ENCODE measurements around the gene PHEX. TPM values are rescaled to one million over a fixed set of nuclear protein-coding genes. Genes with fewer than 3 reads are reported as not detected.

The PHEX gene
- polyA plus RNA-seq (2012; ENCODE audit: insufficient read depth, insufficient read length) = not detected

DNA sequence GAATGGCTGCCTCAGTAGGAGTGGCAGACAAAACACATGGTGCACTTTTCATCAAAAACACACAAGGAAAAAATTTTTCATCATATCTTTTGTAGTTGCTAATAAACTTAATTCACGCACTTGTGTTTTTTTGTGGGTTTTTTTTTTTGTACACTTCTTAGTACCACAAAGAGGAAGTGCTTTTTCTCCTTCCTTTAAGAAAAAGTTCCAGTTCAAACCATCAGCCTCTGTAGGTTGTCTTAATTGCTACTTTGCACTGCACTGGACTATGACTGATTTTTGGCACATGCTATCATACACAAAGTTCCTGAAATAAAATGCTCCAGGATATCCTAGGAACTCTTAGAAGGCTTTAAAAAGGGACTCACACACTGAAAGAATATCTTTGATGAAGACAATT lies at the start of gene PHEX:
Gene PHEX, plus strand, starts transcription at position 242 of the 400 bp plus-strand sequence. CDS start 681 bp downstream, outside the sequence.
- DNase-seq (ENCODE audit: low read depth, low spot score) = no peak
- no peak within 1 kb of the TSS for H3K4me3 ChIP-seq (ENCODE audit: low read length)

DNA sequence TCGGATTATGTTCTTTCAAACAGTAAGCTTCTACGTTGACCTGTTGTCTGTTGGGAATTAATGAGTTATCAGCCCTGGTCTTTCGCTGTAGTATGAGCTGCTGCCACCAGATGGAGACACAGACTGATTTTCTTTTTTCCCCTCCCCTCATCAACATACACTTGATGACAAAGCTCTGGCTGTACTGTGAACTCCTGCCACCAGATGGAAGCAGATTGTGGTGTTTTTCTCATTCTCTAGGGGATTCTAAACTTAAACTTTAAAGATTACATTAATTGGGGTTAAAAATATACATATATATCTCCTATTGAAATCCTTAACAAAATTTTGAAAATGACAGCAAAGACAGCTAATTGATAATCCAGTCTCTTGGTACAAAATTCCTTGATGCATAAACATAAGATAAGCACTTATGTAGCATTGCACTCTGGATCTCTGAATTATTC lies 46.8 kb upstream of the PHEX start:
- DNase-seq (ENCODE audit: low read depth, low spot score) = peak; percentile 67
- H3K4me3 ChIP-seq (ENCODE audit: low read length) = no peak overlapping the region

DNA sequence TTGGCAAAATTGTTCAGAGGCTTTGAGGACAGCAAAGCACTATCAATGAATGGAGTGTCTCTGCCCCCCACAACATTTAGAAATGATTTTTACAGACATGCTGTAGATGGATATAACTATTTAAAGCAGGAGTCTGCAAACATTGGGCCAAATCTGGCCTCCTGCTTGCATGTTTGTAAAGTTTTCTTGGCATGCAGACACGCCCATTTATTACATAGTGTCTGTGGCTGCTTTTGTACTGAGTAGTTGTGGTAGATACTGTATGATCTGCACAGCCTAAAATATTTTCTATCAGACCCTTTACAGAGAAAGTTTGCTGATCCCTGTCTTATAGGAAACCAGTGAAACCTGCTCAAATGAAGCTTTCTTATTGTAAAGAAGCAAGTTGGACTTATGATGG lies 45.5 kb upstream of the PHEX start:
- no peak for DNase-seq (ENCODE audit: low read depth, low spot score)
- no peak overlapping the region for H3K4me3 ChIP-seq (ENCODE audit: low read length)

DNA sequence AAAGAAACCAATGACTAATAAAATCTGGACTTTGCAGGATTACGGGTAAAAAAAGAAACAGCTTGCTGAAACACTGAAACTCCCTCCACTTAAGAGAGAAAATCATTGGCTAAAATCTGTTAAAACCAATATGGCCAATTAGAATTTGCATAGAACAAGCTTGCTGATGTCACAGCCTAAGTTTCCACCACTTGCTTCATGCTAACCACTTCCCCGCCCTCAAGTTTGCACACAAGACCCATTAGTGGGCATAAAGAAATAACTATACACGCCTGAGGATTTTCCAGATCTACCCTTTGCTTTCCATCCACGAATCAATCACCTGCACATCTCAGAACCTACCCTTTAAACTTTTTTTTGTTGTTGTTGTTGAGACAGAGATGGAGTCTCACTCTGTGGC lies 42.7 kb upstream of the PHEX start:
- DNase-seq (ENCODE audit: low read depth, low spot score) = no peak

DNA sequence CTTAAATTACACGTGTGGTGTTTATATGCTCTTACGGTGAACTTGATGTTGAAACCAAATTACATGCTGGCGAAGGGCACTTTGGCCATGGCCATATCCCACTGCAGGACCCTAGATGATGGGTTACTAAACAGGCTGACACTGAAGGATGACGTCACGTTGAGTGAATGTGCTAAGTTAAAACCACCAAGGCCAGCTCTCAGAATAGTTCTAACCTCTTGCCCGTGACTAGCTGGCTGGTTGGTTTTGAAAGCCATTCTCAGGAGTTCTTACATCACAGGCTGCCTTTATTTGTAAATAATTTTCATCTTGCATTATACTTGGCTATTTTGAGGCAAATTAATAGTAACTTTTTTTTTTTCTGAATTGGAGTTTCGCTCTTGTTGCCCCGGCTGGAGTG lies 41.3 kb upstream of the PHEX start:
- no peak overlapping the region for H3K4me3 ChIP-seq (ENCODE audit: low read length)
- DNase-seq (ENCODE audit: low read depth, low spot score) = no peak

More for the DNA sequence above, 42.7 kb upstream of the PHEX start:
- no peak overlapping the region for H3K4me3 ChIP-seq (ENCODE audit: low read length)

DNA sequence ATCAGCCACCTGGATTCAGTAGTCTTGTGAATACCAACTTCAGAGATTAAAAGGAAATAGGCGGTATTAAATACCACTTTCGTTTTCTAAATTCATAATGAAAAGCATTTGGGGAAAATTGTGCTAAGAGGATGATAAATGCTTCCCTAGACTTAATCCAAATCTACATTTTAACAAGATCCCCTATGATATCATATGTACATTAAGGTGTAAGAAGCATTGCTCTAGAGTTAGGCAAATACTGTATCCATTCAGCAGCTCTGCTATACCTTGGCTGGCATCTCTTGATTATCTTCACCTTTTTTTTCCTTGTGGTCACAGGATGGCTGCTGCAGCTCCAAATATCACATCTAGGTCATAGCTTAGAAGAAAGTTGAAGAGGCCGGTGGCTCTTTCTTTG lies 40.6 kb upstream of the PHEX start:
- H3K4me3 ChIP-seq (ENCODE audit: low read length) = no peak overlapping the region
- no peak for DNase-seq (ENCODE audit: low read depth, low spot score)

DNA sequence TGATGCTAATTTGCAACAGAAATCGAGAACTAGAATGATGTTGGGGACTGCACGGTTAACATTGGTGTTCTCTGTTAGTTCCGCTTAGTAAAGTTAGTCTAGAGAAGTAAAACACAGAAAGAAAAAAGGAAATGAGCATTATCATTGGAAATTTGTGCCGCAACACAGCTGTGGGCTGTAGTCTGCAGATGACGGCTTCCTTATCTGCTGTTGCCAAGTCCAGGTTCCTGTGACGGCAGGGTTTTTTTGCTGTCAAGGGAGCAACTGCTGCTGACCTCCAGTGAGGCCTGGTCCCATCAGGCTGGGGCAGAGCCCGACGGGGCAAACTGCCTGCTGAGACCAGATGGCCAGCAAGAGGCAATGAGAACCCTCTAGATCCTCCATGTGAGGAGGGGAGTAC lies 38.9 kb upstream of the PHEX start:
- DNase-seq (ENCODE audit: low read depth, low spot score) = no peak

DNA sequence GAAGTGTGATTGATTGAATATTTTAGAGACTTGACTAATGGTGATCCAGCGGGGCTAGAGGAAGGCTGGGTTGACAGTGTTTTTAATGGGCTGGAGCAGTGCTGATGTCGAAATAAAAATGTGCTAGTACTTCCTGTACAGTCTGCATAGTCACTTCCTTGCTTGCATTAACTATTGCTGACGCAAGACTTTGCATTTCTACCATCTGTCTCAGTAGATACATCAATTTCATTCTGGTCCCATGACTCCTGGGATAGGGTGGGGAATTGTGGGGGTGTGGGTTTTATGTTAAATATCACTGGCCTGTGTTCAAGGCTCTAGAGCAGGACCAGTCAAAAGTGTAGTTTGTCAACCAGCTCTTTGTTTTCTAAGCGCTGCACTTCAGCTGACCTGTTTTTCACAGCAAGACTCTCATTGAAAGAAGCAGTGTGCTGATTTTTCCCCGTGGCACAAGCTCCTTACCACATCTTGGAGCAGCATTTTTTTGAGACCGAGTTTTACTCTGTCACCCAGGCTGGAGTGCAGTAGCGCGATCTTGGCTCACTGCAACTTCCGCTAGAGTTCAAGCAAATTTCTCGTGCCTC lies 35.2 kb upstream of the PHEX start:
- H3K4me3 ChIP-seq (ENCODE audit: low read length) = no peak overlapping the region
- peak; percentile 5 for DNase-seq (ENCODE audit: low read depth, low spot score)

More for the DNA sequence above, 38.9 kb upstream of the PHEX start:
- no peak overlapping the region for H3K4me3 ChIP-seq (ENCODE audit: low read length)

DNA sequence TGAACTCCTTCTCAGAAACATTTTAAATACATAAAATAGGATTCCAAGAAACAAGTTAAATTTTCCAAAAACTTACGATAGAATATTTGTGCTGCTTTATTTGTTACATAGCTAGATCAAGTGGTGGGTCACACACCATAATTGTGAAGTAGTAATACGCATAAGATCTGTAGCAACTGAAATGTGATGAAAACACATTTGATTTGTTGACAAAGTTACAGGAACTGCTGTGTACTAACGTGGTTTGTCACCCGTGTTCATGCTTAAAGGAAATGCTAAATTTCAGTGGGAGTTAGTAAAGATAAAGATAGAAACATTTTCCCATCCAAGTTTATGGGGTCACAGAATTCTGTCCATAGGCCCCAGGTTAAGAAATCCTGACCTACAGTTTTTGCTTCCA lies 34.1 kb upstream of the PHEX start:
- DNase-seq (ENCODE audit: low read depth, low spot score) = no peak
- H3K4me3 ChIP-seq (ENCODE audit: low read length) = no peak overlapping the region

DNA sequence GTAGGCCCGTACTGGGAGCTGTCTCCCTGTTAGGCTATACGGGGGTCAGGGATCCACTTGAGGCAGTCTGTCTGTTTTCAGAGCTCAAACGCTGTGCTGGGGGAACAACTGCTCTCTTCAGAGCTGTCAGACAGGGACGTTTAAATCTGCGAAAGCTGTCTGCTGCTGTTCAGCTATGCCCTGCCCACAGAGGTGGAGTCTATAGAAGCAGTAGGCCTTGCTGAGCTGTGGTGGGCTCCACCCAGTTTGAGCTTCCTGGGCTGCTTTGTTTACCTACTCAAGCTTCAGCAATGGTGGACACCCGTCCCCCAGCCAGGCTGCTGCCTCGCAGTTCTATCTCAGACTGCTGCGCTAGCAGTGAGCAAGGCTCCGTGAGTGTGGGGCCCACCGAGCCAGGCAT lies 27.3 kb upstream of the PHEX start:
- no peak for DNase-seq (ENCODE audit: low read depth, low spot score)
- no peak overlapping the region for H3K4me3 ChIP-seq (ENCODE audit: low read length)

DNA sequence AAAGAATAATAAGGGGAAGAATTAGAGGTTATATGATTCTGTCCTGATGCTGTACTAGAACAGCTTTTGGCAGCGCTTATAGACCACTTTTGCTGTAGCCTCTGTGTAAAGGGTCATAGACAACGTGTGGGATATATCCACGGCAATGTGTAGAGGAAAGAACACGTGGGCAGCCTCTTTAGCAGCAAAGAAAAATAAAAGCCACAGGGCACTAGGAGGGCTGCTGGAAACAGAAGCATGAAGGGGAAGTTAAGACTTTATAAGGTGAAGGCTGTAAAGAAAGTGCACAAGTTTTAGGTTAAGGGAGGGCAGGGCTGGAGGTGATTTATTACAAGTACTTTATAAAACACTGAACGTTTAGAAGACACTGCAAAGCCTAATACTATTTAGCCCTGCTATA lies 20.1 kb upstream of the PHEX start:
- H3K4me3 ChIP-seq (ENCODE audit: low read length) = no peak overlapping the region
- no peak for DNase-seq (ENCODE audit: low read depth, low spot score)

DNA sequence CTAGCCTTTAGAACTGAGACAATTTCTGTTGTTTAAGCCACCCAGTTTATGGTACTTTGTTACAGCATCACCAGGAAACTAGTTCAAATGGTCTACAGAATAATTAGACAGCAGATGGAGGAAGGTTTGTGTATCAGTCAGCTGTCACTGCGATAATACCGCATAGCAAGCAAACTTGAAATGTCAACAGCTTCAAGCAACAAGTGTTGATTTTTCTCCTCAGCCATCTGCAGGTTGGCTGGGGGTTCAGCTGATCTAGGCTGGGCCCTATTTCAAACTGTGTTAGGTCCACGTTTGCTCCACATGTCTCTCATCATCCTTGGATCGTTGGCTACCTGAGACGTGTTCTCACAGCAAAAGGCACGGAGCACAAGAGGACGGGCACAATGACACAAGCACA lies 19.2 kb upstream of the PHEX start:
- no peak for DNase-seq (ENCODE audit: low read depth, low spot score)
- H3K4me3 ChIP-seq (ENCODE audit: low read length) = no peak overlapping the region

DNA sequence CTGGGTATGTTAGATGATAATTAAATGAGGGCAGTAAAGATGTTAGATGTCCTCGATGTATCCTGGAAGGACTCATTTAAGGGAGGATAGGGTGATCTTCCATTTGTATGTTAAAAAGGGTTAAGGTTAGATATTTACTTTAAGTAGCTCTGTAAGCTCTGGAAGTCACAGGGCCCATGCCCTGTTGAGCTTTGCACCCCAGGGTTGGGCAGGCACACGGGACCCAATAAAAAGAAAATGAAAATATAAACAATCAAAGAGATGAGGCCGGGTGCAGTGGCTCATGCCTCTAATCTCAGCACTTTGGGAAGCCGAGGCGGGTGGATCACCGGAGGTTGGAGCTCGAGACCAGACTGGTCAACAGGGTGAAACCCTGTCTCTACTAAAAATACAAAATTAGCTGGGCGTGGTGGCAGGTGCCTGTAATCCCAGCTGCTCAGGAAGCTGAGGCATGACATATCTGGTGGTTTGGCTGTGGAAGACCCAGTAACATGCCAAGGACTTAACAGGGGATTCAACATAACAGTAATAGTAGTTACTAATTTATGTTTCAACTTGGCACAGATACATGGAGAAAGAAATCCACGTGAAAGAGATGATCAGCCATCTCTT lies 16.9 kb upstream of the PHEX start:
- no peak for DNase-seq (ENCODE audit: low read depth, low spot score)
- H3K4me3 ChIP-seq (ENCODE audit: low read length) = no peak overlapping the region

DNA sequence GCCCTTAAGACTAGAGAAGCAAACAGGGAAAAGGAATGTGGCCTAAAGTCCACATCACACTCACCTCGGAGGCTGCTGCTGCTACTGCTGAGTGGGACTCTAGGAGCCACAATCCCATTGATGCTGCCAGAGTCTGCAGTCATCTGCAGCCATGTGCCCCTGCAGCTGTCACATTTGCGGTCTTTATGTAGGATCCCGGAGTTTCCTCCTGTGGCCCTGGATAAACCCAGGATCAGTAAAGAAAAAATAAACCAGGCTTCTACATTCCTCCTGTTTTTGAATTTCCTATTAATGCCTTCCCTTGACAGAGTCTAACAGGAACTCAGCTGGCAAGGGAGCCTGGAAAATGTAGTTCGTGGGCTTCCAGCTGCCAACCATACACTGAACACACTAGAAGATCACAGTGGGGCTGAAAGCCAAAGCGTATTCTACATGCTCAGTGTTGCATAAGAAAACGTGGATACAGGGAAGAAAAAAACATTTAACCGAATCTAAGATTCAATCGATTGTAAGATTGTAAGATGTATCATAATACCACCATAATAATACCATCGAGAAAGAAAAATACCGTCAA lies 10.3 kb upstream of the PHEX start:
- H3K4me3 ChIP-seq (ENCODE audit: low read length) = no peak overlapping the region
- no peak for DNase-seq (ENCODE audit: low read depth, low spot score)

DNA sequence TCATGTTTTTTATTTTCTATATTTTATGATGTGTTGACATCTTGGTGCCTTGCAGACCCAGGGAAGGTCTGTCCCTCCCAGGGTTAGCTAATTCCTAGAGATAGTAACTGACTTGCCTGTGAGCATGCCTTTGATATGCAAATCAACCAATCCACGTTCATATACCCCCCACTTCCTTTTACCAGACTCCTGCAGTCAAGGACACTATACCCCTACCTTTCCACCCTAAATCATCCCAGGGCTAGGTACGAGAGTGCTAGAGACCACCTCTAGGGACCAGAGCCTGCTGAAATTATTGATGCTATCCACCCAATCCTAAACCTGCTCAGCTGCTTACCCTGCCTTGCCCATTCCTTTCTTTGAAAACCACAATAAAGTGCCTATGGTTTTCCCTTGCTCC lies 7.5 kb upstream of the PHEX start:
- H3K4me3 ChIP-seq (ENCODE audit: low read length) = no peak overlapping the region
- DNase-seq (ENCODE audit: low read depth, low spot score) = no peak

DNA sequence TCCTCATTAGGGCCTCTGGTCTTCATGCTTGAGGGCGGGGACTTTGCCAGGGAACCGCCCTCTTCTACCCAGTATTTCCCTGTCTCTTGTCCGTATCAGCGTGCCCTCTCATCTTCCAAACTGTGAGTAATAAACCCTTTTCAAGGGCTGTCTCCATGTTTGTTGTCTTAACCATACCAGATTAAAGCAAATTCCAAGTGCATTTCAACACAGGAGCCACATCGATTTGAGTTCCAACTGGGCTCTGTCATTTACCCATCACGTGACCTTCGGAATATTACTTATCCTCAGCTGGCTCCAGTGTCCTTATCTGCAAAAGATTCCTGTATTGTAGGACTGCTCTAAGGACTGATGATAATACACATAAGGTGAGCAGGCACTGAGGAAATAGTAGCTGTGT lies 6.4 kb upstream of the PHEX start:
- H3K4me3 ChIP-seq (ENCODE audit: low read length) = no peak overlapping the region
- no peak for DNase-seq (ENCODE audit: low read depth, low spot score)

DNA sequence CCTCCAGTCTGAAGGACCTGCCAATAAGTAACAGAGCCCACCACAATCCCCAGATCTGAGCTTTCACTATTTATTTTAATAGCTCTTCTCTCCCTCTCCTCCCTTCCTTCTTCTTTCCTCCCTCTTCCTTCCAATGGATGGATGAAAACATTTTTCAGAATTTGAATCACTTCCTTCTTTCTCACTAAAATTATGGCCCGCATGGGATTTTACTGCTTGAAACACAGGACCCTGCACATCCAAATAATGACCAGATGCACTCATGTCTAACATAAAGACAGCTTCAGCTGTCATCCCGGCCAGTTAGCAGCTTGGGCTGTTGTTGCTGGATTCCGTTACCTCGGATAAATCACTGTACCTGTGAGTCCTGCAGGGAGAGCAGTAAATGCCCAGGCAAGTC lies 5.4 kb upstream of the PHEX start:
- DNase-seq (ENCODE audit: low read depth, low spot score) = no peak
- no peak overlapping the region for H3K4me3 ChIP-seq (ENCODE audit: low read length)

DNA sequence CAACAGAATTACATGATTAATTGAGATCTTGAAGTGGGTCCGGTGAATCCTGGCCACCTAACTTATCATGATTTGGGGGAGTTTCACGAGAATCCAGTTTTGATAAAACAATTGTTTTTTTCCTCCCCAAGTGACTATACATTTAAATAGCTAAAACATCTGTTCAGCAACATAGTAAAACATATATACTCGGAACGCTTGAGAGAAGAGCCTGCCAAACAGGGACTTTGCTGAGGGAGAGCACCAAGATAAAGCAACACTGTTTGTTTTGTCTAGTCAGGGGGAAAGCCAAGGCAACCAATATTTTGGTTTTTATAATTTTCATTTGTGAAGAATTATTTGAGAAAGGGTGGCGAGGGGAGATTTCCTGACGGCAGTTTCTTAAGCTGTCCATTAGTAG lies 381 bp downstream of the PHEX start:
- DNase-seq (ENCODE audit: low read depth, low spot score) = no peak
- H3K4me3 ChIP-seq (ENCODE audit: low read length) = no peak overlapping the region

DNA sequence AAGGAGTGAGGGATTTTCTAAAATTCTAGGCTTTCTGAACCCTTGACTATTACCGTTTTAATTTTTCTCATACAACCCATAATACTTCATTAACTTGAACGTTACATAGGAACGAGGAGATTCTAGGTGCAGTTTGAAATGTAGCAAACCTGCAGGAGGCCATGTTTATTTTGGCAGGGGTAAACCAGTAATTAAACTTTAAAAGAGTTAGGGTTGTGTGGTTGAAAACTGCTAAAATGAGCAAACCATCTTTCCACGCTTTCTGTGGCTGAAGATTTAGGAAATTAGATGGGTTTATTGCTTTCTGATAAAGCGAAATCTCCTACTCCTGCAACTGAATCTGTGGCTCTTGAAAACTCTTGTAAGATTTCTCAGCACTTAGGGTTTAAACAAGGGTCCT lies 1.7 kb downstream of the PHEX start:
- H3K4me3 ChIP-seq (ENCODE audit: low read length) = no peak overlapping the region
- no peak for DNase-seq (ENCODE audit: low read depth, low spot score)

DNA sequence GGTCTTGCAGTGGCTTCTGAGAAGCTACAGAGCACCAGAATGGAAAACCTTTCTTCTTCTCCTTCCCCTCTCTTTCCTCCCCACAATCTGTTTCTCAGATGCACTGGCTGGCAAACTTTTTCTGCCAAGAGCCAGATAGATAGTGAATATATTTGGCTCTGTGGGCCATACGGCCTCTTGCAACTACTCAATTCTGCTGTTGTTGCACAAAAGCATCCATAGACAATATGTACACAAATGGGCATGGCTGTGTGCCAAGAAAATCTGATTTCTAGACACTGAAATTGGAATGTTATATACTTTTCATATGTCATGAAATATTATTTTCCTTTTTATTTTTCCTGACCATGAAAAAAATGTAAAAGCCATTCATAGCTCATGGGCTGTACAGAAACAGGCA lies 3.1 kb downstream of the PHEX start:
- H3K4me3 ChIP-seq (ENCODE audit: low read length) = no peak overlapping the region
- no peak for DNase-seq (ENCODE audit: low read depth, low spot score)

DNA sequence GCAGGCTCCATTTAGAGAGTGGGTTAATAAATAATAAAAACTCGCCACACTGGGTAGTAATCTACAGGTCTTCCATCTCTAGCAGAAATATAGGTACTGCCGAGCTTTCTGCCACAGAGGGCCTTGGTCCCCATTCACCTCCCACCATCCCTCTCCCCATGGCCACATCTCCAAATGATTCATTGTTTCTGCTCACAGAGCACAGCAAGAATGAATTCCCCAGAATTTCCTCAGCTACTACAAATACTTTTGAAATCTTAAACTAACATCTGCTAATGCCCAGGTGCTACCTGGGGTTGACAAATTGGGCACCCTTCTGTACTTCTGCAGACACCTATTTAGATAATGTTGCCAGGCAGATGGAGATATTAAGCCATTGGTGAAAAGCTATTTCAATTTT lies 5.1 kb downstream of the PHEX start:
- H3K4me3 ChIP-seq (ENCODE audit: low read length) = no peak overlapping the region
- DNase-seq (ENCODE audit: low read depth, low spot score) = no peak
